ENCODE data around the gene TCAP. TPM values are rescaled to one million over a fixed set of nuclear protein-coding genes. Genes with fewer than 3 reads are reported as not detected.

TCAP gene, protein sequence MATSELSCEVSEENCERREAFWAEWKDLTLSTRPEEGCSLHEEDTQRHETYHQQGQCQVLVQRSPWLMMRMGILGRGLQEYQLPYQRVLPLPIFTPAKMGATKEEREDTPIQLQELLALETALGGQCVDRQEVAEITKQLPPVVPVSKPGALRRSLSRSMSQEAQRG
- 0.40 TPM for total RNA-seq

DNA sequence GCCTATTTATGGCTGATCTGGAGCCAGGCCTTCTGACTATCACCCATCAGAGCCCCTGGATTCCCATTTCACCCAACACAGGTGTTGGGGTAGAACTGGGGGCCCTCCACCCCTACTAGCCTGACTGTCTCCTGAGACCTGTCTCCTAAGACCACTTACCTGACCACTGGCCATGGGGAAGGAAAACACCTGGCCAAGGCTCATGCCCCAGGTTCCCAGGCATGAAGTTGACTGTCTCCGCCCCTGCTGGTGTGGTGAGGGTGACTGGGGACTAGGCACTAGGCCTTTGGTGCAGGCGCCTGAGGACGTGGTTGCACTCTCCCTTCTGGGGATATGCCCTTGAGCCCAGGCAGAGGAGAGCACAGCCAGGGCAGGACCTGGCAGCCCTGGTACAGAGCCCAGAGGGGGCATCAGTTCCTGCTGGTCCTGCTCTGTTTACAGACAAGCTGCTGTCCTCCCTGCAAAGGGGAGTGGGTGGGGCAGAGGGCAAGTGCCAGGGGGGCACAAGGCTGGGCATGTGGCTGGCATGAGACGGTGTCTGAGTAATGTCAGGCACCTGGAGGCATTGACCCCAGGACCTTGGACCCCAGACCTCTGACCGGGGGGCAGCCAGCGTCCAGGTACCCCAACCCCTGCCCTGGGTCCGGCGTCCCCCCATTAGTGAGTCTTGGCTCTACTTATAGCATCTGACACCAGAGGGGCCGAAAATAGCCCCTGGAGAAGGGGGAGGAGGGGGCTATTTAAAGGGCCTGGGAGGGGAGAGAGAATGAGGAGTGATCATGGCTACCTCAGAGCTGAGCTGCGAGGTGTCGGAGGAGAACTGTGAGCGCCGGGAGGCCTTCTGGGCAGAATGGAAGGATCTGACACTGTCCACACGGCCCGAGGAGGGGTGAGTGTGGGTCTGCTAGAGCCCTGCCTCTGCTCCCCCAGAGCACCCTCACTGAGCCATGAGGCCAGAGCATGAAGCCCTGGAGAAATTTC, at the start of gene TCAP:
Gene TCAP (plus strand): TSS at position 769 of the 981 bp plus-strand sequence. CDS start 11 bp downstream, at position 780.
- ATAC-seq, result no peak

DNA sequence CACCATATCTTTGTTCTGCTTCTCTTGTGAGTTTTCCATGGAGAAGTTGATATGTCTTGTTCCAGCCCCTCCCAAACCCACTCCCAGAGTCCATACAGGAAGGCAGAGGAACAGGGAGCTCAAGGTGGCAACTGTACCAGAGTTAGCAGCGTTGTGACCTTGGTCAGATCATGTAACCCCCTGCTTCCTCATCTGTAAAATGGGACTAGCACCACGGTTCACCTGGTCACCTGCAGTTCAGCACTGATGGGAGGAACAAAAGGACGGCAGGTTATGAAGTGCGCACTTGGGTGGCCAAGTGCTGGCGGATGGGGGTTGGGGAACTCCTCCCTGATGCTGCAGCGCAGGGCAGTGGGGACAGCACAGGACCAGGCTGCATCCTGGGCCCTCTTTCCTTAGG, 49.7 kb upstream of the TCAP start:
- no peak for ATAC-seq

DNA sequence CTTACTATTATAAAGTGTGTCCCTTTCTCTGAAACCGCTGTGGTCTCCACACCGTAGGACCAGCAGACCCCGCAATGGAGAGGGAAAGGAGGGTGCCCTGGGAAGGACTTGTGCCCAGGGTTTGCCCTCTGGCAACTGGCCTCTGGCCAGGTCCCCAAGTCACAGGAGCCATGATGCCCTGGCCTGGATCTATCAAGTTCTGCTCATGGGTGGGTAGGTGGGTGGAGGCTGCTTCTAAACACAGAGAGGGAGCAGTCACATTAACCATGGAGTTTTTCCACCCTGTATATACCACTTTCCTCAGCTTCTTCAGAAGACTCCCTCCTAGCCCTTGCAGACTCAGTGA, 48.1 kb upstream of the TCAP start:
- ATAC-seq, result no peak

DNA sequence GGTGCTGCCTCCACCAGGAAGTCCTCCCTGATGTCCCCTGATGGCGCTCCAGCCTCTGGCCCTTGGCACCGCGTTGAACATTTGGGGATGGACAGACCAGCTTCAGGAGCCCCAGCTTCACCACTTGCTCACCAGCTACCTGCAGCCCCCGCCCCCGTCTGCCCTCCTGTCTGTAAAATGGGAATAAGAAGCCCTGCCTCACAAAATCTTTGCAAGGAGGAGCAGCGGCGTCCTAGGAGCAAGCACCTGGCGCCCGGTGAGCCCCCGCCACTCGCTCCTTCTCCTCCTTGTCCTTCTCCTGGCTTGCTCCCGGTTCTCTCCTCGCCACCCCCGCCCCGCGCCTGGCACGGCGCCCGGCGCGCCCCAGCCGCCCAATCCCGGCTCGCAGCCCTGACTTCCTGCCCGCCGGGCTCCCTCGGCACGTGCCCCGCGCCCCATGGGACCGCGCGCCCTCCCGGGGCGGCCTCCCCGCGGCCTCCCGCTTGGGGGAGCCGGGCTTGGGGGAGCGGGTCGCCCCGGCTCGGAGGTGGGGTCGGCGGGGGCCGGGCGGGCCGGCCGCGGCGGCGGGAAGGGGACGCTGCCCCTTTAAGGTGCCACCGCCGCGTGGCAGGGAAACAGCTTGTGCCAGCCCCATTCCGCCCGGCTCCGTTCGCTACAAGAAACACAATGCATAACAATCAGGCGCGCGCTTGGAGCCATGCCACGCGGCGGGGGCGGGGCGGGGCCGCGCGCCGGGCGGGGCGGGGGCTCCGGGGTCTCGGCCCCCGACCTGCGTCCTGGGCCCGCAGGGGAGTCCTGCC, 47.5 kb upstream of the TCAP start:
- peak; percentile 35 for ATAC-seq

DNA sequence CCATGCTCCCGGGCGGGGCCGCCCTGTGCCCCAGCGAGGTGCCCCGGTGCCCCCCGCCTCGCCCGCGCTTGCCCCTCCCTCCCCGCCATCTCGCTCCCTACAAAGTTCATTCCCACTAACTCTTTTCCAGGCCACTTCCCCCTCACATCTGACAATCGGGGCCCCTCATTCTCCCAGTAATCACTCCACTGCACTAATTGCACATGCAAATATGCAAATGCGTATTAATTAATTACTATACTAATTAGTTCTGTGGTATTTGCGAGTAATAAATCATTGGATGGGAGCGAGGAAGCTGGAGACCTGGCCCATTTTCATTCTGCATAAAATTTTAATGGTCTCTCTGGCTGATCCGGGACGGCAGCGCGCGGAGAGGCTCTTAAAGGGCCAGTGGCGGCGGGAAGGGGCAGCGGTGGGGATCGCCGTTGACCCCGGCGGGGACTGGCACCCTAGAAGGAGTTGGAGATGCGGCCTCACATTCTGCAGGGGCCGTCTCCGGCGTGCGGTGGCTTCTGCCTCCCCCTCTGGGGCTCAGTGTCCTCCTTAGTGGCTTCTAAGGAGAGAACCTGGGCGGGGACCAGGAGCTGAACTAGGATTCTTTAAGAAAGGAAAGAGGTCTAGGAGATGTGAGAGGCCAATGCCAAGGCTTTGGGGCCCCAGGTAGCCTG, 46.8 kb upstream of the TCAP start:
- no peak for ATAC-seq

DNA sequence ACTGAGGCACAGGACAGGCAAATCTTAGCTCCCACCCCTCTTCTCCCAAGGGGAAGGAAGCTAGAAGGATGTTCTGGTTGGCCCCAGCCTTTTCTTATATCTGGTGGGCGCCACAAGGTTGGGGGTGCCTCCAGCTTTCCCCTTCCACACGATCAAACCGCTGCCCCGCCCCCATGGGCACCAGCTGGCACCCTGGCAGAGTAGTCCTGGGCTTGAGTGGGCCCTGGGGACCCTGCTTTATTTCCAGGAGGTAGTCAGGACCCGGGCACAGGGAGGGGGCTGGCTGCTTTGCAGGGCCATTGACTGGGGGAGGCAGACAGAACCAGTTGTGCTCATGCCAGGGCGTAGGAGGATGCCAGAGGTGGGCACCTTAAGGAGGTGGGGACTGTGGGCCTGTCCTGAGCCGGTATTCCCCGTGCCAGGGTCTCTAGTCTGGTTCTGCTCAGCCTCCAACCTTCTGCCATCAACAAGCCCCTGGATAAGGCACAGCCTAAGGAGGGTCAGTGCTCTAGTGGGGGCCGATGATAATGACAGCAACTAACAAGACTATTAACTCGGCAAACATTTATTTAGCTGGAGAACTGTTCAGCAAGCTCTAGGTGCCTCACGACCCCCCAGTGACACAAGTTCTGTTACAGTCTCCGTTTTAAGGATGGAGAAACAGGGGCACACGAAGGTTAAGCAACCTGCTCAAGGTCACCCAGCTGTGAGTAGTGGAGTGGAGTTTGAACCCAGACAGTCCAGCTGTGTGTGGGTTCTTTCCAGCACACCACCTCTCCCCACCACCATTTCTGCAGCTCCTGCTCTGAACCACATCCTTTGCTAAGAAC, 46.0 kb upstream of the TCAP start:
- ATAC-seq, result no peak

DNA sequence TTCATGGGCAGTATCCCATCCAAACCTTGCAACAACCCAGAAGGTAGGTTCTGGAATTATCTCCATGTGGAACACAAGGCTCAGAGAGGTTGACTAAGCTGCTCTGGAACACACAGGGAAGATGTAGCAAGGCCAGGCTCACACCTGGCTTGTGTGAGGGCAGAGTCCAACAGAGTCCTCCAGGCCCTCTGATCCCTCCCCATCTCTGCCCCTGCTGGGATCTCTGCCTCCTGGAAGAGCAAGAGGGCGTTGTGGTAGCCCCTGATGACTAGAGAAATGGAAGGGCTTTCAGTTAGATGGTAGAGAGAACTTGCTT, 45.4 kb upstream of the TCAP start:
- no peak for ATAC-seq

DNA sequence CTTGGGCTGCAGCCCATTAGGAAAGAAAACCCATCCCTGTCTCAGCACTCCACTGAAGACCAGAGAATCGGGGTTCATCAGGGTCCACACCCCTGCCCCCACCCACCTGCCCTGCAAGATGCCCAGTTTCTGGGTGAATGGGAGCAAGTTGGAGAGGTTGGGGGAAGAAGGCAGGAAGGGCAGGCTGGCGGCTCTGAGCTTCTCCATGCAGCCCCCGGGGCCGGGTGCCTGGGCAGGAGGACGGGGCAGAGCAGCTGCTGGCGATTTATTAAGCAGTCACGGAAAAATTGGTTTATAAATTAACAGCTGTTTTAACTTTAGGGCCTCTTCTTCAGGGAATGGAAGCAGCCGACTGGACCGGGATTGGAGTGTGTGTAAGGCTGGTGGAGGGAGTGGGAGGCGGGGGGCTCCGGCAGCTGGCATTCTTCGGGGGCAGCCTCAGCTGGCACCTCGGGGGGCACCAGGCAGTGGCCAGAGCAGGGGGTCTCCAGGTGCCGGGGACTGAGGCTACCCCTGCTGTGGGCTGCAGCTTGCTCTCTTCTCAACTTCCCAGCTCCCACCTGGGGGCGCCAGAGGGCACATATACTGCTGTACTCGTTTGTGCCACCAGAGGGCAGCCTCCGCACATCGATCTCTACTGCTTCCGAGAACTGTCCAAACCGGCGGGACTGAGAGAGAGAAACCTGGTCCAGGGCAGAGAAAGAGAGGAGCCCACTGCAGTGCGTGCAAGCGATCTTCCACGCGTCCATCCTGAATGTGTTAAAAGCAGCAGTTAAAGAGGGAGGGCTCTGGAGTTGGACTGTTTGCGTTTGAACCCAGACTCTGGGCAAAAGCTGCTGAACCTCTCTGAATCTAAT, 43.4 kb upstream of the TCAP start:
- ATAC-seq, result peak; percentile 81

DNA sequence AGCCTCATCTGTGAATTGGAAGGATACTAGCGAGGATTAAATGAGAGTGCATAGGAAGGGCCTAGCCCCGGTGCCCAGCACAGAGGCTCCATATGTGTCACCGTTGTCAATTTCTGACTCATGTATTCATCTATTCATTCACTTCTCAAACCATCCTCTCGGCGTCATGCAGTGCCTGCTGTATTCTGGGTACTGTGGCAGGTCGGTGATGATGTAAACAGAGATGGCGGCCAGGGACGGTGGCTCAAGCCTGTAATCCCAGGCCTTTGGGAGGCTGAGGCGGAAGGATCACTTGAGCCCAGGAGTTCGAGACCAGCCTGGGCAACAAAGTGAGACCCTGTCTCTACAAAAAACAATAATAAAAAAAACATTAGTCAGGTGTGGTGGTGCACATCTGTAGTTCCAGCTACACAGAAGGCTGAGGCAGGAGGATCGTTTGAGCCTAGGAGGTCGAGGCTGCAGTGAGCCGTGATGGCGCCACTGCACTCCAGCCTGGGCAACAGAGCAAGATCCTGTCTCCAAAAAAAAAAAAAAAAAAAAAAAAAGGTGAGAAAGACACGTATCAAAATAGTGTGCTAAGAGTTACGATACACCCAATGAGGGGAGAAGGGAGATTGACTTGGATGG, 42.7 kb upstream of the TCAP start:
- peak; percentile 36 for ATAC-seq

DNA sequence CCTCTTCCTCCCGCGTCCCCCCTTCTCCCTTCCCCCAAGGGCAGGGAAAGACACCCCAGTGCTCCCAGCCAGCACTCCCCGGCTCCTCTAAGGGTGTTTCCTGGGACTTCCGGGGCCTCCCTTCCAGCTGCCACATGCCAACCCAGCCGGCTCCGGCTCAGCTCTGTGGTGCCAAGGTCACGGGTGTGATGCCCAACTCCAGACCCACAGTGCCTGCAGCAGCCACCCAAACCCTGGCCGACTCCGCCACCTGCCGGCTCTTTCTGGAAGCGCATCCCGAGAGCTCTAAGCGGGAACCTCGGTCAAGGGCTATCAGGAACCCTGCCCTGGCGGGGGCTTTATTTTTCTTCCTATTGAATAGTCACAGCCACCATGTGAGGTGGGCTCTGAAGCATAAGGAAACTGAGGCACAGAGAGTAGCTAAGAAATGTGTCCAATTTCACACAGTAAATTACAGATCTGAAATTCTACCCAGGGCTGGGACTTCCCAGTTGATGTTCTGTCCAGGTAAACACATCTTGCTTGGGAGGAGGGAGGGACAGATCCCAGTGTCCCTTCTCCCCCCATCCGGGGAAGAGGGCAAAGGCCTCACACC, 41.7 kb upstream of the TCAP start:
- ATAC-seq, result peak; percentile 65

DNA sequence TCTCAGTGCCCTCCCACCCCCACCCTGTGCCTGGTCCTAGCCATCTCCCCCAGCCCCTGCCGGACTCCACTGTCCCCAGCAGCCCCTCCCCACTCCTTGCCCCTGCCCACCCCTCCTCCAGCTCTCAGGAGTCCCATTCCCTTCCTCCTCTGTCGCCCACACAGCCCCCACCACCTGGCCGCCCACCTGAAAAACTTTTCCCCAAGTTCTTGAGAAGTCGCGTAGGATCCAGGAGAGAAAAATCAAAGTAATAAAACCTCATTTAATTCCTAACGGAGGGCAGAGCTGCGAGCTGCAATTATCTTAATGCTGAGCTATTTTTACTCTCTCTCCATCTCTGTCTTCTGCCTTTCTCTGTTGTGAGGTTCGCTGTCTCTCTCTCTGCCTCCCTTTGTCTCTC, 40.8 kb upstream of the TCAP start:
- no peak for ATAC-seq

DNA sequence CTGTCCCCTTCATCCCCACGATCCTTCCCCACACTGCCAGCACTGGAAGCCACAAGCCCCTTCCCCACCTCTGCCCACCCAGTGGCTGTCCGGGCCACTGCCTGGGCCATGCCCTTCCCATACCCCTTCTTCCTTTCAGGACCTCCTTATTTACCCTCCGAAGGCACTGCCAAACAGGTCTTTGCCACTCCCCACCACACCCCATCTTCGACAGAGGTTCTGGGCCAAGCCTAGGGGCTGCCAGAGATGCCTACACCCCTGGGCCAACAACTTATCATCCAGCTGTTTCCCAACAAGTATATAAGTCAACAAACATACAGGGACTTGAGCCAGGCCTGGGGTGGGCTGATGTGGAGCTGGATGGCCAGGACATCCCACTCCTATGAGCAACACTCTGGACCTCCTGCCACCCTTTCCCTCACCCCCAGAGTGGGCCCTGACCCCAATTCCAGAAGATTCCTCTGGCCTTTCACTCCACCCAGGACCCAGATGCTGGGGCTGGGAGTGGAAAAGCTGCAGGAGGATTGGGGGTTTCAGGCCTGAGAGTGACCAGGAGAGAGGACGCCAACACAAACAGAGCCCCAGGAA, 39.9 kb upstream of the TCAP start:
- peak; percentile 10 for ATAC-seq

DNA sequence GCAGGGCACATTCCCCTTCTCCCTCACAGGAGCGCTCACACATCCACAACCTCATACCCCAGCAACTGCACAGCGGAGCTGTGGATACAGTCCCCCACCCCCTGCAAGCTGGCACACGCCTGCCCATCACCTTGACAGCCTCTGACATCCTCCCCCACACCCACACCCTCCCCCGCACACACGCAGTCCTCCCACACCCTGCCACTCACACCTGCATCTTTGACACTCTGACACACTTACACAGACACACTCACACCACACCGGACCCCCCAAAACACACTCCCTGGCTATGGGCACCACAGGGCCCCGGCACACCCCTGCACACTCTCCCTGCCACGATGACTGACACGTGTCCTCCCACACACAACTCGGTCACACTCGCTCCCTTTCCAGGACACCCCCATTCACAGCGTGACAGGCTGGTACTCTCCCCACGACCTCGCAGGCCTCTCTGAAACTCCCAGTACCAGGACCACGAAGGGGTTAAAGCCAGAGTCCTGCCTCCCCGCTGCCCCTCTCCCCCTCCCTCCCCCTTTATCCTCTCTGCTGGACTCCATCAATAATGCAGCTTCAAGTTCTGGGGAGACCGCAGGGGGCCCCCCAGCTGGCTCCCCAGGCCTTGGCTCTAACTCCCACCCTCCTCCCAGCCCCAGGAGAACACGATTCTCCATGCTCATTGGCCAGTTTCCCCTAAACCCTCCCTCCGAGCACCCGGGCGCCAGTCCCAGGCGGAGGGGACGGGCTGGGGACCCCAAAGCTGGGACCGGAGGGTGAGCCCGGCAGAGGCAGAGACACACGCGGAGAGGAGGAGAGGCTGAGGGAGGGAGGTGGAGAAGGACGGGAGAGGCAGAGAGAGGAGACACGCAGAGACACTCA, 38.7 kb upstream of the TCAP start, which contains the start of gene PPP1R1B:
Gene PPP1R1B (plus strand): TSS at position 782 of the 876 bp plus-strand sequence. CDS start 441 bp downstream, outside the sequence.
- ATAC-seq, result no peak

DNA sequence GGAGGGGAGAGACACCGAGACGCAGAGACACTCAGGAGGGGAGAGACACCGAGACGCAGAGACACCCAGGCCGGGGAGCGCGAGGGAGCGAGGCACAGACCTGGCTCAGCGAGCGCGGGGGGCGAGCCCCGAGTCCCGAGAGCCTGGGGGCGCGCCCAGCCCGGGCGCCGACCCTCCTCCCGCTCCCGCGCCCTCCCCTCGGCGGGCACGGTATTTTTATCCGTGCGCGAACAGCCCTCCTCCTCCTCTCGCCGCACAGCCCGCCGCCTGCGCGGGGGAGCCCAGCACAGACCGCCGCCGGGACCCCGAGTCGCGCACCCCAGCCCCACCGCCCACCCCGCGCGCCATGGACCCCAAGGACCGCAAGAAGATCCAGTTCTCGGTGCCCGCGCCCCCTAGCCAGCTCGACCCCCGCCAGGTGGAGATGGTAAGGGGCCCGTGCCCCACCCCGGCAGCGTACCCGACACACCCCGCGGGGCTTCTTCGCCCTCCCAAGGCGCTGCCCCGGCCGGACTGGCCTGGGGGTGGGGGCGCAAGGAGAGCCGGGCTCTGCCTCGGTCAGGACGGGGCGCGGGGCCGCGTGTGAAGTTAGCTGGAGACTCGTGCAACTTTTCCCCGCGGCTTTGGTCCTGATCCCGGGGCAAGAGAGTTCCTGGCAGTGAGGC, 38.0 kb upstream of the TCAP start:
- ATAC-seq, result no peak

DNA sequence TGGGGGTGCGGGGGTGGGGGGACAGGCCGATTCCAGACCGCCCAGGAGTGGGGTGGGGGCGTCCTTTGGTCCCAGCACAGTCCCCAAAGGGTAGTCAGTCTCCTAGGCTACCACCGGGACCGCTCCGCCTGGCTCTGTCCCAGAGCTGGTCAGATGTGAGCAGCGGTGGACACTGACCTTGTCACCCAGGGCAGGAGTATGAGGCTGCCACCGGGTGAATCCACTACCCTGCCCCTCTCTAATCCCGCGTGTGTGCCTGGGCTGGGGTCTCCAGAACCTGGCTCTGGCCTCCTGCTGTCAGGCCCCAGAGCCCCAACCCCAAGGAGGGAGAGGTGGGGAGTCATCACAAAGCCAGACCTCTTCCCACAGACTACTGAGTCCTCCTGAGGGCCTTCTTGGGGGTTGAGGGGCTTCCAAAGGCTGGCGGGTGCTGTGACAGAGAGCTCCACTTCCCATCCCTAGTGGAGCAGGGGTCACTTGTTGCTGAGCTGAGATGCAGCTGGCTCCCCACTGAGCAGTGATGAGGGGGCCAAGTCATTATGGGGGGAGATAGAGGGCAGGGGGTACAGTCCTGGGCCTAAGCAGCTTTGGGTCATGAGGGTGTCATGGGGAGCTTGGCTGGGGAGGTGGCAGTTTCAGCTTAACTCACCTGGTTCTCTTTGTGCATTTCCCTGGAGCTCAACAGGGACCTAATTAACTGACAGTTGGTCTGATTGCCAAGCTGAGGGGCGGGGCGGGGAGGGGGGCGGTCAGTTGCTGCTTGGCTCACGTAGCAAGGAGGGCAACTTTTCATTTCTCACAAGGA, 37.2 kb upstream of the TCAP start:
- ATAC-seq, result no peak

DNA sequence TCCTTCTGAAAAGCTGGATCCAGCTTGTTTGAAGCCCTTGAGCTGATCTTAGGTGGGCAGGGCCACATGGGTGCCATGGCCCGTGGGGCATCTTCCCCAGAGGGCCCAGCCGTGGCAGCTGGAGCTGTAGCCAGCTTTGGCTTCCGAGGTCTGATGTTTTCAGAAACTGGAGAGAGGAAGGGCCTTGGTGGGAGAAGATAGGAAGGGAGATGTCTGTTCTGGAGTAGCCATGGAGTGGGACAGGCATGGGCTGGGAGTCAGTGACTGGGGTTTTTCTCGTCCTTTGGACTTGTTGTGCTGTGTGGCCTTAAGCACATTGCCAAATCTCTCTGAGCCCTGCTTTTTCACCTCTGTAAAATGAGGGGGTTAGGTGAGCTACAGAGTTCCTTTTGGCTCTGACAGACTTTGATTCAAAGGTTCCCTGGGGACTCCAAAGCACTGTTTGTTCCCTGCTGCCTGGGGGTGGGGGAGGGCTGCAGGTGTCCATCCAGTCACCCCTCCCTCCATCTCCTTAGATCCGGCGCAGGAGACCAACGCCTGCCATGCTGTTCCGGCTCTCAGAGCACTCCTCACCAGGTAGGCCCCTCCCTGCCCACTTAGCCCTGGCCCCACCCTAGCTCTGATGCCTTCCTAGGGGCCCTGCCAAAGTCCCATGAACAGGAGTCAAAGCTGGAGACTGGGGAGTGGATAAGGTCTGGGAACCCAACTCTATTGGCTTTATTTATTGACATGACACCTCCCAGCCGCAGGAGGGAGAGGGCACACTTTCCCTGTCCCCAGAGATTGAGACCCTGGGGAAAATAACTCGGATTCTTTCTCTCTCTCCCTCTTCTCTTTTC, 36.3 kb upstream of the TCAP start:
- no peak for ATAC-seq

All from esophagus mucosa (tissue), 1 donor.